Lung (tissue), 12 donors: ENCODE measurements around the gene EPM2A. TPM values are rescaled to one million over a fixed set of nuclear protein-coding genes. Genes with fewer than 3 reads are reported as not detected.

Source experiments
- ATAC-seq: fragments of 200-7000 bp; cut with Tn5 transposase; one replicate; pipeline ENCODE4 v1.9.1; 2020; ENCODE audit warnings: moderate number of reproducible peaks; ENCODE audit not compliant: insufficient read depth, low FRiP score
- DNase-seq, 3 donors: peaks; one replicate each; pipeline ENCODE4 v3.0.0-alpha.2; 2013 to 2017
- H3K27ac ChIP-seq, 2 donors: one replicate each; pipeline ENCODE4 v1.5.1; 2013; ENCODE audit warnings: mild to moderate bottlenecking in 2 of 2, moderate library complexity in 2 of 2, control low read depth in 1 of 2, inconsistent platforms in 1 of 2, low read depth in 1 of 2, low read length in 1 of 2
- H3K27me3 ChIP-seq, 3 donors: one replicate each; pipeline ENCODE4 v1.5.1; 2013; ENCODE audit warnings: low read length in 2 of 3; ENCODE audit not compliant: control insufficient read depth in 3 of 3, insufficient read depth in 3 of 3
- H3K36me3 ChIP-seq, 4 donors: one replicate each; pipeline ENCODE4 v1.5.1; 2013; ENCODE audit warnings: low read length in 4 of 4, mild to moderate bottlenecking in 1 of 4, moderate library complexity in 1 of 4; ENCODE audit not compliant: control insufficient read depth in 4 of 4, insufficient read depth in 4 of 4
- H3K4me1 ChIP-seq, 5 donors: one replicate each; pipeline ENCODE4 v1.5.1; 2013; ENCODE audit warnings: low read length in 5 of 5, mild to moderate bottlenecking in 2 of 5, moderate library complexity in 1 of 5; ENCODE audit not compliant: control insufficient read depth in 5 of 5, insufficient read depth in 5 of 5
- H3K4me3 ChIP-seq: one replicate; pipeline ENCODE4 v1.5.1; 2013; ENCODE audit warnings: mild to moderate bottlenecking, control low read depth, moderate library complexity
- H3K9ac ChIP-seq, 2 donors: one replicate each; pipeline ENCODE4 v1.5.1; 2013; ENCODE audit warnings: low read length in 2 of 2, control low read depth in 1 of 2; ENCODE audit not compliant: insufficient read depth in 1 of 2
- H3K9me3 ChIP-seq, 4 donors: one replicate each; pipeline ENCODE4 v1.5.1; 2013; ENCODE audit warnings: low read length in 3 of 4, mild to moderate bottlenecking in 1 of 4, moderate library complexity in 1 of 4; ENCODE audit not compliant: control insufficient read depth in 4 of 4, insufficient read depth in 3 of 4
- WGBS, 2 donors: extraction: QIAGEN DNeasy Blood & Tissue Kit; methylation state at CpG; one replicate each; pipeline ENCODE4 v1.1.7; 2013; 5-methylcytosine and 5-hydroxymethylcytosine counted together
- polyA plus RNA-seq, 2 donors: library from polyadenylated mRNA; stranded (reverse); fragments of 200-250 nt; gene quantifications; one replicate each; pipeline ENCODE4 v1.2.1, GENCODE V29; 2013
- total RNA-seq, 2 donors: library from RNA; depleted of rRNA in 1 of 2; stranded (reverse); fragments of >200 nt in 1 of 2; gene quantifications; one replicate each; pipeline ENCODE4 v1.2.1, GENCODE V29; 2014 to 2021
- TF ChIP-seq, protein P1 (sequence below): IDR thresholded peaks from 2 replicates; pipeline ENCODE4 v1.5.1; 2012; ENCODE audit warnings: mild to moderate bottlenecking; ENCODE audit errors: control extremely low read depth, extremely low read depth
- donor health status: control.
- donor health status: control.
- donor health status: Bipolar disorder and iron deficiency.
- donor health status: healthy.
- donor health status: DM: yes; HTN: yes; CAD: no.

EPM2A gene
- total and polyA plus RNA-seq, 4 donors = 2.8 to 13.3 (median 5.0) TPM

- WGBS, 2 donors = 37 to 48% methylated on average over 4 of the region's 4 CpGs
These were observed 1.5 kb downstream of the EPM2A start for GRCh38 chr6:145733810-145734209.

DNA sequence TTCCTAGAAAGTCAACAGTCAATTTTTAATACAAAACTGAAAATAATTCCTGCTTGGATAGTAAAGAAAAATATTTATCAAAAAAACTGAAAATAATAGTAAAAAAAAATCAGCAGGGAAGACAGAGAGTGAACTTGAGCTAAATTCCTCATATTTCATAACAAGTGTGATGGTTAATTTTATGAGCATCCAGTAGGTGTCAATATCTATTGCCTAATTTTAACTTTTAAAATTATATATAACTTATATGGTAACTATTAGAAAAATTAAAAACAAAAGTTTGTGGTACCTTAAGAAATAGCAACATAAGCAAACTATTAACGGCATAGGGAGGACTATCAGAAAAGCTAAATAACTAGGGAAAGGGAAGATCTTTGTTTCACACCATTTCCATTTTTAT, 2.1 kb downstream of the EPM2A start:
- H3K9ac ChIP-seq = no peak overlapping the region
- H3K9me3 ChIP-seq = peaks cover 0 to 4% (median 1%) of the 10 kb centered on the region in 4 donors
- H3K36me3 ChIP-seq = peaks cover 0 to 1% (median 0%) of the 10 kb centered on the region in 4 donors
- H3K27me3 ChIP-seq = no peaks in the 10 kb centered on the region
- 91 to 92% methylated on average over 1 of the region's 1 CpG for WGBS, 2 donors
- ATAC-seq (no peak), DNase-seq (no peak)
- TF ChIP-seq, protein P1, sequence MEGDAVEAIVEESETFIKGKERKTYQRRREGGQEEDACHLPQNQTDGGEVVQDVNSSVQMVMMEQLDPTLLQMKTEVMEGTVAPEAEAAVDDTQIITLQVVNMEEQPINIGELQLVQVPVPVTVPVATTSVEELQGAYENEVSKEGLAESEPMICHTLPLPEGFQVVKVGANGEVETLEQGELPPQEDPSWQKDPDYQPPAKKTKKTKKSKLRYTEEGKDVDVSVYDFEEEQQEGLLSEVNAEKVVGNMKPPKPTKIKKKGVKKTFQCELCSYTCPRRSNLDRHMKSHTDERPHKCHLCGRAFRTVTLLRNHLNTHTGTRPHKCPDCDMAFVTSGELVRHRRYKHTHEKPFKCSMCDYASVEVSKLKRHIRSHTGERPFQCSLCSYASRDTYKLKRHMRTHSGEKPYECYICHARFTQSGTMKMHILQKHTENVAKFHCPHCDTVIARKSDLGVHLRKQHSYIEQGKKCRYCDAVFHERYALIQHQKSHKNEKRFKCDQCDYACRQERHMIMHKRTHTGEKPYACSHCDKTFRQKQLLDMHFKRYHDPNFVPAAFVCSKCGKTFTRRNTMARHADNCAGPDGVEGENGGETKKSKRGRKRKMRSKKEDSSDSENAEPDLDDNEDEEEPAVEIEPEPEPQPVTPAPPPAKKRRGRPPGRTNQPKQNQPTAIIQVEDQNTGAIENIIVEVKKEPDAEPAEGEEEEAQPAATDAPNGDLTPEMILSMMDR = no peak
- no peak overlapping the region for H3K4me3 ChIP-seq
- H3K27ac ChIP-seq = no peak overlapping the region
- H3K4me1 ChIP-seq = peaks cover 0 to 14% (median 0%) of the 10 kb centered on the region in 5 donors

More at GRCh38 chr6:145733810-145734209, 1.5 kb downstream of the EPM2A start:
- TF ChIP-seq, protein P1 = no peak
- H3K4me3 ChIP-seq = no peak overlapping the region
- H3K9me3 ChIP-seq = peaks cover 0 to 2% (median under 1%) of the 10 kb centered on the region in 4 donors
- peaks cover 0 to 1% (median 0%) of the 10 kb centered on the region in 4 donors for H3K36me3 ChIP-seq
- no peaks in the 10 kb centered on the region for H3K27me3 ChIP-seq
- no peak overlapping the region for H3K27ac ChIP-seq
- no peak for ATAC-seq
- peak in 2 of 3 donors; percentile 20 to 42 for DNase-seq
- H3K4me1 ChIP-seq = peaks cover 0 to 14% (median 0%) of the 10 kb centered on the region in 5 donors
- no peak overlapping the region for H3K9ac ChIP-seq

DNA sequence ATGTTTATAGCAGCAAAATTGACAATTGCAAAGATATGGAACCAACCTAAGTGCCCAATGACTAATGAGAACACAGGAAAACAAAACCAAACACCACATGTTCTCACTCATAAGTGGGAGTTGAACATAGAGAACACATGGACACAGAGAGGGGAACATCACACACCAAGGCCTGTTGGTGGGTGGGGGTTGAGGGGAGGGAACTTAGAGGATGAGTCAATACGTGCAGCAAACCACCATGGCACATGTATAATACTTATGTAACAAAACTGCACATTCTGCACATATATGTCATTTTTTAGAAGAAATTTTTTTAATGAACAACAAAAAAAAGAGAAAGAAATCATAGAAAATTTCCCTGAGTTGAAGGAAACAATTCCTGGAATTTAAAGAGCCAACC, 3.9 kb downstream of the EPM2A start:
- Histone ChIP-seq H3K4me1 (peaks cover 0 to 5% (median 0%) of the 10 kb centered on the region in 5 donors), H3K9me3 (peaks cover 0 to 4% (median 2%) of the 10 kb centered on the region in 4 donors), H3K27ac (no peak overlapping the region), H3K9ac (no peak overlapping the region), H3K27me3 (no peaks in the 10 kb centered on the region), H3K36me3 (no peaks in the 10 kb centered on the region), H3K4me3 (no peak overlapping the region)
- WGBS, 2 donors = 39 to 86% methylated on average over 1 of the region's 1 CpG
- DNase-seq = no peak
- no peak for ATAC-seq
- TF ChIP-seq, protein P1 = no peak

DNA sequence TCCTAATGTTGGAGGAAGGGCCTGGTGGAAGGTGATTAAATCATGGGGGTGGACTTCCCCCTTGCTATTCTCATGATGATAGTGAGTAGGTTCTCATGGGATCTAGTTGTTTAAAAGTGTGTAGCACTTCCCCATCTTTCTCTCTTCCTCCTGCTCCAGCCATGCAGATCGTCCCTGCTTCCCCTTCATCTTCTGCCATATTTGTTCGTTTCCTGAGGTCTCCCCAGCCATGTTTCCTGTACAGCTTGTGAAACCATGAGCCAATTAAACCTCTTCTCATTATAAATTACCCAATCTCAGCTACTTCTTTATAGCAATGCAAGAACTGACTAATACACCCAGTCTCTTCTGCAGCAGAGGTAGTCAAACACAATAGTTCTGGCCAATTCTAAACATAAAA, 5.4 kb downstream of the EPM2A start:
- TF ChIP-seq, protein P1 = no peak
- DNase-seq (no peak), ATAC-seq (no peak)
- Histone ChIP-seq H3K36me3 (no peaks in the 10 kb centered on the region), H3K4me1 (no peaks in the 10 kb centered on the region), H3K4me3 (no peak overlapping the region), H3K9ac (no peak overlapping the region), H3K27me3 (no peaks in the 10 kb centered on the region), H3K27ac (no peak overlapping the region), H3K9me3 (peaks cover 0 to 4% (median 2%) of the 10 kb centered on the region in 4 donors)
- 44 to 72% methylated on average over 2 of the region's 2 CpGs for WGBS, 2 donors
